Measurements from ENCODE around the gene PTPRN2.

PTPRN2 gene

GRCh38 chr7:158016180-158017097 is 571.2 kb downstream of the PTPRN2 start:
- DNase-seq: peak in 1 of 2 experiments; percentile 15

- DNase-seq: no peak
Measured at GRCh38 chr7:158015403-158016179, 572.0 kb downstream of the PTPRN2 start.

- no peak for DNase-seq
Measured at GRCh38 chr7:158014976-158015375, 572.6 kb downstream of the PTPRN2 start.

GRCh38 chr7:158013085-158013668 is 574.4 kb downstream of the PTPRN2 start:
- peak in 1 of 2 experiments; percentile 7 for DNase-seq

- no peak for DNase-seq
Measured at GRCh38 chr7:158011941-158012340, 575.7 kb downstream of the PTPRN2 start.

GRCh38 chr7:158010961-158011693 is 576.5 kb downstream of the PTPRN2 start:
- DNase-seq: no peak

GRCh38 chr7:158009886-158010285 is 577.7 kb downstream of the PTPRN2 start:
- no peak for DNase-seq

- DNase-seq: no peak
Measured at GRCh38 chr7:158008267-158008666, 579.4 kb downstream of the PTPRN2 start.

GRCh38 chr7:158007697-158008257 is 579.8 kb downstream of the PTPRN2 start:
- DNase-seq: no peak

GRCh38 chr7:158006841-158007696 is 580.6 kb downstream of the PTPRN2 start:
- DNase-seq: no peak

GRCh38 chr7:158005531-158005930 is 582.1 kb downstream of the PTPRN2 start:
- DNase-seq: no peak

- DNase-seq: no peak
Measured at GRCh38 chr7:158004123-158004490, 583.5 kb downstream of the PTPRN2 start.

GRCh38 chr7:158003441-158004122 is 584.0 kb downstream of the PTPRN2 start:
- DNase-seq: no peak

GRCh38 chr7:158002486-158003080 is 585.0 kb downstream of the PTPRN2 start:
- no peak for DNase-seq

- no peak for DNase-seq
Measured at GRCh38 chr7:158001621-158002320, 585.9 kb downstream of the PTPRN2 start.

GRCh38 chr7:158001003-158001402 is 586.6 kb downstream of the PTPRN2 start:
- DNase-seq: no peak

- no peak for DNase-seq
Measured at GRCh38 chr7:158000160-158000559, 587.5 kb downstream of the PTPRN2 start.

GRCh38 chr7:157998884-157999552 is 588.6 kb downstream of the PTPRN2 start:
- no peak for DNase-seq

GRCh38 chr7:157997471-157997870 is 590.2 kb downstream of the PTPRN2 start:
- DNase-seq: no peak
